HCT116 (cell line): Measurements from ENCODE around the gene ATXN1L. TPM values are rescaled to one million over a fixed set of nuclear protein-coding genes. Genes with fewer than 3 reads are reported as not detected.

ENCODE experiments used
- ATAC-seq: fragments of 200-7000 bp; cut with Tn5 transposase; 2 replicates; pipeline ENCODE4 v1.9.1; 2020; ENCODE audit warnings: mild to moderate bottlenecking, moderate library complexity
- BruUV-seq: library from RNA; stranded (reverse); fragments of 400-500 nt; replicated peaks from 2 replicates; lab custom pipeline; 2021; lab: Mats Ljungman, UMichigan
- CTCF ChIA-PET: fragments of 300-600 bp; sonication (Branson Sonifier 250); formaldehyde crosslinking; loops from one replicate; lab custom pipeline; 2021; ENCODE audit warnings: antibody characterized with exemption; lab: Charles Lee
- POLR2A ChIA-PET: fragments of 300-600, 350-600 bp; sonication (Branson Sonifier 250); formaldehyde crosslinking; loops from one replicate; lab custom pipeline; 2021; ENCODE audit warnings: antibody characterized with exemption; lab: Charles Lee
- RAD21 ChIA-PET, 2 experiments: fragments of 300-600 bp; sonication (Branson Sonifier 250); formaldehyde crosslinking; loops; one replicate each; lab custom pipeline; 2023; ENCODE audit warnings: low total read pairs in 2 of 2; ENCODE audit not compliant: uncharacterized antibody in 2 of 2, unreplicated experiment in 2 of 2, low non-redundant PET in 1 of 2; lab: Charles Lee
- DNase-seq: peaks from one replicate; pipeline ENCODE4 v3.0.0-alpha.2; 2010; ENCODE audit warnings: low read depth, low spot score
- H2AFZ ChIP-seq: fragments of 200-600 bp; shearing (Covaris generic), sonication (generic); 2 replicates; pipeline ENCODE4 v1.6.1; 2017; ENCODE audit warnings: low read depth, mixed run types, mixed read lengths, antibody characterized with exemption, low read length; ENCODE audit not compliant: poor library complexity, severe bottlenecking
- H3K27ac ChIP-seq: 2 replicates; pipeline ENCODE4 v1.5.1; 2012; ENCODE audit warnings: low read depth, low read length
- H3K27me3 ChIP-seq: fragments of 200-600 bp; sonication (generic); 2 replicates; pipeline ENCODE4 v1.6.1; 2016; ENCODE audit warnings: mixed run types, low read length, mixed read lengths; ENCODE audit not compliant: insufficient read depth
- H3K36me3 ChIP-seq, 2 experiments: fragments of 200-500 bp in 1 of 2; fragments of 200-600 bp in 1 of 2; sonication (Bioruptor generic) in 1 of 2; sonication (generic) in 1 of 2; 2 replicates each; pipeline versions ENCODE4 v1.5.1 to v1.6.1; 2014 to 2016; ENCODE audit warnings: low read length in 2 of 2, inconsistent platforms in 1 of 2, mixed read lengths in 1 of 2, mixed run types in 1 of 2; ENCODE audit not compliant: insufficient read depth in 2 of 2, control insufficient read depth in 1 of 2
- H3K4me1 ChIP-seq, 2 experiments: fragments of 200-600 bp in 1 of 2; sonication (generic) in 1 of 2; 2 replicates each; pipeline versions ENCODE4 v1.5.1 to v1.6.1; 2012 to 2017; ENCODE audit warnings: low read length in 2 of 2, inconsistent platforms in 1 of 2, mild to moderate bottlenecking in 1 of 2, mixed read lengths in 1 of 2, mixed run types in 1 of 2, moderate library complexity in 1 of 2; ENCODE audit not compliant: insufficient read depth in 2 of 2, control insufficient read depth in 1 of 2
- H3K4me2 ChIP-seq: fragments of 200-600 bp; sonication (generic); 2 replicates; pipeline ENCODE4 v1.6.1; 2017; ENCODE audit warnings: mixed run types, low read length, mixed read lengths
- H3K4me3 ChIP-seq, 2 experiments: fragments of 200-600 bp in 1 of 2; sonication (generic) in 1 of 2; replicated peaks in 1 of 2; 2 replicates each; pipeline ENCODE4 v1.5.1; 2011 to 2016; ENCODE audit warnings: low read length in 2 of 2, control low read depth in 1 of 2, low read depth in 1 of 2, mild to moderate bottlenecking in 1 of 2, mixed read lengths in 1 of 2, mixed run types in 1 of 2
- H3K79me2 ChIP-seq: fragments of 200-600 bp; sonication (generic); 2 replicates; pipeline ENCODE4 v1.6.1; 2017; ENCODE audit warnings: mild to moderate bottlenecking, mixed run types, low read length, moderate library complexity, mixed read lengths; ENCODE audit not compliant: insufficient read depth
- H3K9ac ChIP-seq: fragments of 200-600 bp; sonication (generic); 2 replicates; pipeline ENCODE4 v1.6.1; 2016; ENCODE audit warnings: low read length, mixed read lengths
- H3K9me2 ChIP-seq: fragments of 200-600 bp; sonication (generic), shearing (Covaris generic); 2 replicates; pipeline ENCODE4 v1.6.1; 2017; ENCODE audit warnings: mixed run types, mild to moderate bottlenecking, moderate library complexity; ENCODE audit not compliant: insufficient read depth
- H3K9me3 ChIP-seq, 2 experiments: fragments of 200-500 bp in 1 of 2; fragments of 200-600 bp in 1 of 2; sonication (Bioruptor generic) in 1 of 2; sonication (generic) in 1 of 2; 2 replicates each; pipeline ENCODE4 v1.6.1; 2014 to 2017; ENCODE audit warnings: low read length in 2 of 2, mixed read lengths in 2 of 2, inconsistent platforms in 1 of 2, low read depth in 1 of 2, mild to moderate bottlenecking in 1 of 2, mixed run types in 1 of 2, moderate library complexity in 1 of 2; ENCODE audit not compliant: control insufficient read depth in 1 of 2, insufficient read depth in 1 of 2
- H4K20me1 ChIP-seq: fragments of 200-600 bp; sonication (generic), shearing (Covaris generic); 2 replicates; pipeline ENCODE4 v1.6.1; 2017; ENCODE audit warnings: mixed run types, mild to moderate bottlenecking, moderate library complexity; ENCODE audit not compliant: insufficient read depth
- CEBPB ChIP-seq: IDR thresholded peaks from 2 replicates; pipeline ENCODE4 v1.6.1; 2012; ENCODE audit warnings: low read depth
- EZH2 ChIP-seq: fragments of 200-600 bp; sonication (generic); IDR thresholded peaks from 2 replicates; pipeline ENCODE4 v1.6.1; 2017; ENCODE audit warnings: antibody characterized with exemption, mixed run types
- FOSL1 ChIP-seq: IDR thresholded peaks from 2 replicates; pipeline ENCODE4 v1.6.1; 2012; ENCODE audit warnings: low read depth
- JUND ChIP-seq: IDR thresholded peaks from 2 replicates; pipeline ENCODE4 v1.6.1; 2012
- POLR2A ChIP-seq: IDR thresholded peaks from 2 replicates; pipeline ENCODE4 v1.7.0; 2011; ENCODE audit warnings: borderline replicate concordance; ENCODE audit not compliant: insufficient read depth, insufficient read length; ENCODE audit errors: extremely low read depth
- POLR2AphosphoS5 ChIP-seq: IDR thresholded peaks from 2 replicates; pipeline ENCODE4 v1.6.1; 2011; ENCODE audit warnings: mild to moderate bottlenecking, low read depth, low read length, moderate library complexity
- RAD21 ChIP-seq: IDR thresholded peaks from 2 replicates; pipeline ENCODE4 v1.6.1; 2012; ENCODE audit warnings: low read depth, mild to moderate bottlenecking
- SIN3A ChIP-seq: IDR thresholded peaks from 2 replicates; pipeline ENCODE4 v1.6.1; 2012; ENCODE audit warnings: low read depth
- SP1 ChIP-seq: IDR thresholded peaks from 2 replicates; pipeline ENCODE4 v1.6.1; 2012; ENCODE audit warnings: low read depth
- TCF7L2 ChIP-seq: IDR thresholded peaks from 2 replicates; pipeline ENCODE4 v1.7.0; 2011; ENCODE audit warnings: borderline replicate concordance, inconsistent platforms; ENCODE audit not compliant: insufficient read depth, insufficient read length; ENCODE audit errors: extremely low read depth
- YY1 ChIP-seq: IDR thresholded peaks from 2 replicates; pipeline ENCODE4 v1.6.1; 2011; ENCODE audit warnings: low read length, low read depth, moderate library complexity, mild to moderate bottlenecking; ENCODE audit not compliant: insufficient replicate concordance; ENCODE audit errors: extremely low read depth
- ZFX ChIP-seq: fragments of 450-650 bp; IDR thresholded peaks from 2 replicates; pipeline ENCODE4 v1.6.1; 2017
- ZNF274 ChIP-seq: fragments of 200-500 bp; sonication (Bioruptor generic); IDR thresholded peaks from 2 replicates; pipeline ENCODE4 v1.6.1; 2014; ENCODE audit warnings: mild to moderate bottlenecking, low read depth, low read length, inconsistent platforms
- intact Hi-C: fragments of 100-400 bp; cut with micrococcal nuclease; formaldehyde crosslinking; loops from 2 replicates; pipeline ENCODE4 v1.10.0; 2022
- total RNA-seq: library from RNA; stranded (reverse); gene quantifications from one replicate; pipeline ENCODE4 v1.2.1, GENCODE V29; 2021; ENCODE audit not compliant: unreplicated experiment
- TF ChIP-seq, protein P1 (sequence below): IDR thresholded peaks from 2 replicates; pipeline ENCODE4 v1.6.1; 2012; ENCODE audit warnings: low read depth
- TF ChIP-seq, protein P2 (sequence below): IDR thresholded peaks from 2 replicates; pipeline ENCODE4 v1.6.1; 2012

ATXN1L gene
- total RNA-seq, 1 experiment from 2014 or later = 20.5 TPM

DNA sequence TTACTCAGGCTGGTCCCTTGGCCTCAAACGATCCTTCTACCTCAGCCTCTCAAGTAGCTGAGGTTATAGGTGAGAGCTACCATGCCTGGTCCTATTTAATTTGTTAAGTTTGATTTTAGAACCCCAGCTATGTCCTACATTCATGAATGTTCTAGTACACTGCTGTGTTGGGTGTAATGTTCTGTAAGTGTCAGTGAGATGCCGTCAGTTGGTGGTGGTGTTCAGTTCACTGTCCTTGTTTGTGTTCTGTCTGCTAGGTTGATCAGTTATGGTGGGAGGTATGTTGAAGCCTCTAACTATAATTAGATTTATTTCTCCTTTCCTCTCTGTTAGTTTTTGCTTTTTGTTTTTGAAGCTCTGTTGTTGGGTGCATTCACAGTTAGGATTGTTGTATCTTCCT lies 57.8 kb downstream of the ATXN1L start:
- Histone ChIP-seq H3K79me2 (peaks cover 100% of the 10 kb centered on the region), H3K27me3 (no peaks in the 10 kb centered on the region), H4K20me1 (peaks cover 52% of the 10 kb centered on the region), H3K36me3 (no peaks in the 10 kb centered on the region), H3K4me1 (no peaks in the 10 kb centered on the region), H3K9me3 (no peaks in the 10 kb centered on the region), H3K4me3 (no peak overlapping the region), H3K9me2 (no peaks in the 10 kb centered on the region), H3K27ac (no peak overlapping the region), H3K4me2 (no peak overlapping the region), H3K9ac (no peak overlapping the region), H2AFZ (no peak overlapping the region)
- POLR2A ChIA-PET = interaction anchor here (0.8 kb wide), 1 partner anchor 10 kb away, joined by 3 read pairs; no protein-coding TSS in a partner anchor
- RAD21 ChIA-PET = no interaction called here
- intact Hi-C loops = no loop called here
- BruUV-seq = no TSS peak
- DNase-seq = no peak
- no peak for ATAC-seq
- CTCF ChIA-PET = no interaction called here
- TF ChIP-seq RAD21 (no peak), SIN3A (no peak), EZH2 (no peak), ZFX (no peak), FOSL1 (no peak), TCF7L2 (no peak), CEBPB (no peak), POLR2AphosphoS5 (no peak), POLR2A (no peak), SP1 (no peak), YY1 (no peak), JUND (no peak), ZNF274 (no peak)
- TF ChIP-seq, protein P1, sequence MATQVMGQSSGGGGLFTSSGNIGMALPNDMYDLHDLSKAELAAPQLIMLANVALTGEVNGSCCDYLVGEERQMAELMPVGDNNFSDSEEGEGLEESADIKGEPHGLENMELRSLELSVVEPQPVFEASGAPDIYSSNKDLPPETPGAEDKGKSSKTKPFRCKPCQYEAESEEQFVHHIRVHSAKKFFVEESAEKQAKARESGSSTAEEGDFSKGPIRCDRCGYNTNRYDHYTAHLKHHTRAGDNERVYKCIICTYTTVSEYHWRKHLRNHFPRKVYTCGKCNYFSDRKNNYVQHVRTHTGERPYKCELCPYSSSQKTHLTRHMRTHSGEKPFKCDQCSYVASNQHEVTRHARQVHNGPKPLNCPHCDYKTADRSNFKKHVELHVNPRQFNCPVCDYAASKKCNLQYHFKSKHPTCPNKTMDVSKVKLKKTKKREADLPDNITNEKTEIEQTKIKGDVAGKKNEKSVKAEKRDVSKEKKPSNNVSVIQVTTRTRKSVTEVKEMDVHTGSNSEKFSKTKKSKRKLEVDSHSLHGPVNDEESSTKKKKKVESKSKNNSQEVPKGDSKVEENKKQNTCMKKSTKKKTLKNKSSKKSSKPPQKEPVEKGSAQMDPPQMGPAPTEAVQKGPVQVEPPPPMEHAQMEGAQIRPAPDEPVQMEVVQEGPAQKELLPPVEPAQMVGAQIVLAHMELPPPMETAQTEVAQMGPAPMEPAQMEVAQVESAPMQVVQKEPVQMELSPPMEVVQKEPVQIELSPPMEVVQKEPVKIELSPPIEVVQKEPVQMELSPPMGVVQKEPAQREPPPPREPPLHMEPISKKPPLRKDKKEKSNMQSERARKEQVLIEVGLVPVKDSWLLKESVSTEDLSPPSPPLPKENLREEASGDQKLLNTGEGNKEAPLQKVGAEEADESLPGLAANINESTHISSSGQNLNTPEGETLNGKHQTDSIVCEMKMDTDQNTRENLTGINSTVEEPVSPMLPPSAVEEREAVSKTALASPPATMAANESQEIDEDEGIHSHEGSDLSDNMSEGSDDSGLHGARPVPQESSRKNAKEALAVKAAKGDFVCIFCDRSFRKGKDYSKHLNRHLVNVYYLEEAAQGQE = no peak
- TF ChIP-seq, protein P2, sequence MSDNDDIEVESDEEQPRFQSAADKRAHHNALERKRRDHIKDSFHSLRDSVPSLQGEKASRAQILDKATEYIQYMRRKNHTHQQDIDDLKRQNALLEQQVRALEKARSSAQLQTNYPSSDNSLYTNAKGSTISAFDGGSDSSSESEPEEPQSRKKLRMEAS = no peak
